ENCODE measurements around the gene SECTM1.

The SECTM1 gene

GRCh38 chr17:82327289-82327688, 6.3 kb downstream of the SECTM1 start:
- no peak for DNase-seq

DNA sequence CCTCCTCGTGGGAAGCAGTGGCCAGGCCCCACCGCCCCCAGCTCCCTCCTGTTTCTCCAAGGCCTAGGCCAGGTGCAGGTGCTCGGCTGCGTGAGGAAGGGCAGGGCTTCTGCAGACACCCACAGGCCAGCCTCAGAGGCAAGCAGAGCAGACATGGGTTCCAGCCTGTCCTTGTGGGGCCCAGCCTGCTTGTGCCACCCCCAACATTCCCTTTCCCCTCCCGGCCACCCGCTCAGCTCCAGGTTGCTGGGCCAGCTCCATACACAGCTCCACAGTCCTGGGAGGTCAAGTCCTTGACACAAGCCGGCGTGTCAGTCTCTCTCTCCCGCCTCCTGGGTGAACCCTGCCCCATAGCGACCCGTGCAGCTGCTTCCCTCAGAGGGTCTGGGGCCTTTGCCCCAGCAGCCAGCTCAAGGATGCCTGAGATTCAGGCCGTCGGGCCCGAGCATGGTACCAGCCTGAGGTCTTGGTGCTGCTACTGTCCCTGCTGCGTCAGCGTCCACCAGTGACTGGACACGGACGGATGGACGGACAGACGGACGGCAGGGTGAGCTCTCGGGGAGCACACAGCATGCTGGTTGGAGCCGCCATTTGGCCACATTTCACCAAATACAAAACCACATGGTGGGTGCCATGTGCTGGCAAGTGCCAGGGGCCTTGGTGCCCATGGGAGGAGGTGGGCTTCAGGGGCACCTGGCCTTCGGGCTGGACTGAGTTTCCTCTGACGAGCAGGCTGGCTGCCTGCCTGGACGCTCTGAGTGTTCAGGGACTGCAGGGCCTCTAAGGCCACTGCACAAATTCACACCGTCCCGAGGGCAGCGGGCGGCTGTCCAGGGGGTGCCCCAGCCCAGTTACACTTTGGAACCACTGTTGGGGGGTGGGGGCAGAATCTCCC, 8.0 kb downstream of the SECTM1 start:
- no peak for DNase-seq

- DNase-seq = no peak
Observed at GRCh38 chr17:82324566-82325285, 8.8 kb downstream of the SECTM1 start.

GRCh38 chr17:82323514-82324234, 9.9 kb downstream of the SECTM1 start:
- DNase-seq = no peak

GRCh38 chr17:82322526-82323453, 10.8 kb downstream of the SECTM1 start:
- no peak for DNase-seq

GRCh38 chr17:82321947-82322466, 11.6 kb downstream of the SECTM1 start:
- no peak for DNase-seq

DNA sequence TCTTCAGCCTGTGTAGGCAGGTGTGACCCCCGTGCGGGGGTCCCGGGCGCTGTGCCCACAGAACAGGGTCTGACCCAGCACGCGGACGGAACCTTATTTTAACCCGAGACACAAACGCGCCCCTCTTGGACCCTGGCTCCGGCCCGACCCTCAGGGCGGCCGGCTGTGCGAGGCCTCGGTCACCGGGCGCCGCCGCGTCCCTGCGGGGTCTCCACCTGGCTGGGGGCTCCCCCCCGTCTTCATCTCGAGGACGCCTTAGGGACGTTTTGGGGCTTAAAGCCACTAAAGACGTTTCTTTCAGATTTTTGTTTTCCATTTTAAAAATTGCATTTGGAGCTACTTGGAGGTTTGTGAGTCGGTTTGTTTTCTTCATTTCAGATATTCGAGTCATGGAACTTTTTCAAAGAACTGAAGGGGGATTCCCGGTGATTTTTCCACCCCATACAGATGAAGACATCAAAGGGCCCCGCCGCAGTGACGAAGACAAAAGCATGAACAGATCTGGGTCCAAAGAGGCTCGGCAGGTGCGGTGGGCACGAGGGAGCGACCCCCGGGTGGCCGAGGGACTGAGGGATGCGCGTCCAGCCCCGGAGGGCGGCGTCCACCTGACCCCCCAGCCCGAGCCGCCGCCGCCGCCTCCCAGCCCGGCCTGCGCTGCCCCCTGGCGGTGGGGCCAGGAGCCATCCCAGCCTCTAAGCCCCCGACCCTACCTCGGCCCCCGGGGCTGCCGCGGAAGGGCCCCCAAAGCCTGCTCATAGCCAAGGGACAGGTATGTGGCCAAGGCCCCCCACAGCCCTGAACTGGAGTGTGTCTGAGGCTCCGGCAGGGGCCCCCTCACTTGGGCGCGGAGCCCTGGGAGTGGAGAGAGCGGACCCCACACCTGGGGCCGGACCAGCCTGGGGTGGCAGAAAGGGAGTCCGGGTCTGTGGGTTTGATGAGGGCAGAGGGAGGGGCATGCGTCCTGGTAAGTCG, 12.3 kb downstream of the SECTM1 start:
- no peak for DNase-seq

DNA sequence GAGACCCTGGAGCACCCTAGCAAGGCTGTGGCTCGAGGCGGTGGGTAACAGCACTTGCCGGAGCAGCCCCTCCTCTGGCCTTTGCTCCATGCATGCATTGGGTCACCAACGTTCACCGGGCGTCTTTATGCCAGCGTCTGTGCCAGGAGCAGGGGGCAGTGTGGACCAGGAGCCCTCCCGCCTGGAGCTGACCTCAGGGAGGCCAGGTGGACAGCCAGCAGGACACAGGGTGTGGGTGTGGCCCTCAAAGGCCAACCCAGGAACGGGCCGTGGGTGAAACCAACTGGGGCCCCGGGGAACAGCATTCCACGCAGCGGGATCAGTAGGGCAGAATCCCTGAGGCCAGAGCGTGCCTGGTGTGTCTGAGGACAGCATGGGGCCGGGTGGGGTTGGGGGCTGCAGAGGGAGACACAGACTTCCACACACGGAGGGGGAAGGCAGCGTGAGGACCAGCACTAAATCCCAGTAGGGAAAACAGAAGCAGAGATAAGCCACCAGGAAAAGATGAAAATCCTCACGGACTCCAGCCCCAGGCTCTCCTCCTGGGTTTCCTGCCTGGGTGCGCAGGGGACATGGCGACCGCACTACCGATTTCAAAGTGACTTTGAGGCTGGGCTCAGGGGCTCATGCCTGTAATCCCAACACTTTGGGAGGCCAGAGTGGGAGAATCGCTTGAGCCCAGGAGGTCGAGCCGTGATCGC, 13.3 kb downstream of the SECTM1 start:
- no peak for DNase-seq

GRCh38 chr17:82319619-82320062, 13.9 kb downstream of the SECTM1 start:
- no peak for DNase-seq

DNA sequence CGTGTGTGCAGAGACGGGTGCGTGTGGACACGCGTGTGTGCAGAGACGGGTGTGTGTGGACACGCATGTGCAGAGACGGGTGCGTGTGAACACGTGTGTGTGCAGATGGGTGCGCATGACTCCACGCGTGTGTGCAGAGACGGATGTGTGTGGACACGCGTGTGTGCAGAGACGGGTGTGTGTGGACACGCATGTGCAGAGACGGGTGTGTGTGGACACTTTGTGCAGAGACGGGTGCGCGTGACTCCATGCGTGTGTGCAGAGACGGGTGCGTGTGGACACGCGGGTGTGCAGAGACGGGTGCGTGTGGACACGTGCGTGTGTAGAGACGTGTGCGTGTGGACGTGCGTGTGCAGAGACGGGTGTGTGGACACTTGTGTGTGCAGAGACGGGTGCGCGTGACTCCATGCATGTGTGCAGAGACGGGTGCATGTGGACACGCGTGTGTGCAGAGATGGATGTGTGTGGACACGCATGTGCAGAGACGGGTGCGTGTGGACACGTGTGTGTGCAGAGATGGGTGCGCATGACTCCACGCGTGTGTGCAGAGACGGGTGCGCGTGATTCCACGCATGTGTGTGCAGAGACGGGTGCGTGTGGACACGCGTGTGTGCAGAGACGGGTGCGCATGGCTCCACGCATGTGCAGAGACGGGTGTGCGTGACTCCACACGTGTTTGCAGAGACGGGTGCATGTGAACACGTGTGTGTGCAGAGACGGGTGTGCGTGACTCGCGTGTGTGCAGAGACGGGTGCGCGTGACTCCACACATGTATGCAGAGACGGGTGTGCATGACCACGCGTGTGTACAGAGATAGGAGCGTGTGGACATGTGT, 14.6 kb downstream of the SECTM1 start:
- DNase-seq = no peak

DNA sequence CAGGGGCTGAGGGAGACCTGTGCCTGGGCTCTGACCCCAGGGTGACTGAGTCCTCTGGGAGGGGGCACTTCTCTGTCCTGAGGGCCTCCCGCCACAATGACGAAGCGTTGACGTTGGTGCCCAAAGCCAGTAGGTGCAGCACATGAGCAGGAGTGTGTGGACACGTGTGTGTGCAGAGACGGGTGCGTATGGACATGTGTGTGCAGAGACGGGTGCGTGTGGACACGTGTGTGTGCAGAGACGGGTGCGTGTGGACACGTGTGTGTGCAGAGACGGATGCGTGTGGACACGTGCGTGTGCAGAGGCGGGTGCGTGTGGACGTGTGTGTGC, 15.4 kb downstream of the SECTM1 start:
- no peak for DNase-seq

GRCh38 chr17:82317394-82318168, 16.0 kb downstream of the SECTM1 start, which contains the start of gene CD7:
Gene CD7 (minus strand): TSS chr17:82317608. CDS start chr17:82317495, 113 bp downstream.
- no peak for DNase-seq

DNA sequence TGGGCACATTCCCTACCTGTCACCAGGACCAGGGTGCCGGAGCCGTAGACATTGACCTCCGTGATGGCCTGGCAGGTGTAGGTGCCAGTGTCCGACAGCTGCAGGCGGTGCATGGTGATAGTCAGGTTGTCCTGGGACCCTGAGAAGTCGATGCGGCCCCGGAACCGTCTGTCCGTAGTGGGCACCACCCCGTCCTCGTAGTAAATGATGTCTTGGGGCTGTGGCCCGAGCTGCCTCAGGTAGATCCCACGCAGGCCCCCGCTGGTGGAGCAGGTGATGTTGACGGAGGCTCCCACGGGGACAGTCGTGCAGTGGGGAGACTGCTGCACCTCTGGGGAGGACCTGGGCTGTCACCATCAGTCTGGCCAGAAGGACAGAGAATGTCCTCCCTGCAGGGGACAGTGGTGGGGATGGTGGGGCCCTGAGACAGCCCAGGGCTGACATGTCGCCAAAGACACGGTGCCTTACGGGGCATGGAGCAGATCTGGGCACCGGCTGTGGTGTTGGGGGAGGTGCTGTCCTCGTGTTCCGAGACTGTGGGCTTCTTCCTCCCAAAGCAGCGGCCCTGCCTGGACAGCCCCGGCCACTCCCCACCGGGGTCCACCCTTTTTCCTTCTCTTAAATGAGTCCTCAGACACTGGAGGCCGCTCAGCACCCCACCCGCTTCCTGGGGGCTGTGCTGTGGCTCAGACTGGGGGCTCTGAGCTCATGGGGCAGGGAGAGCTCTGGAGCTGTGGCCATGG, 16.7 kb downstream of the SECTM1 start:
- DNase-seq = no peak

DNA sequence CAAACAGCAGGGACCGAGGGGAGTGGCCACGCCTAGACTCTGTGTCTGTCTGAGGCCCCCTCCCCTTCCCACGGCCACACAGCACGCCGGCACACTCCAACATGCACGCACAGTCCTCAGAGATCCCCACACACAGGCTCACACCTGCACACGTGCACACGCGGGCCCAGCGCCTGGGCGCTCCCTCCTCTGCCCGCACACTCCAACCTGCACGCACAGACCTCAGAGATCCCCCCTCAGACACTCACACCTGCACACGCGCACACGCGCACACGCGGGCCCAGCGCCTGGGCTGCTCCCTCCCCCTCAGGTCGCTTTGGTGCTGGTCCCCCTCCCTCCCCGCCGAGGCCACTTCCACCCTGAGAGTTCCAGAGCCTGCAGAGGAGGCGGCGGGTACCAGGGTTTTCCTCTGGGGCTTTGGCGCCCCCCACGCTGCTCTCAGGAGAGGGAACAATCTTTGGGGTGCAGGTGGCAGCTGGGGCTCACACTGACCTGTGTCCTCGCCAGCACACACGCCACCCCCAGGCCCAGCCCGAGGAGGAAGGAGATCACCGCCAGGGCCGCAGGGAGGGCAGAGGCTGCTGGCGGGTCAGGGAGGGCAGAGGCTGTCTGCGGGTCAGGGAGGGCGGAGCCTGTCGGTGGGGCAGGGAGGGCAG, 17.7 kb downstream of the SECTM1 start:
- no peak for DNase-seq

DNA sequence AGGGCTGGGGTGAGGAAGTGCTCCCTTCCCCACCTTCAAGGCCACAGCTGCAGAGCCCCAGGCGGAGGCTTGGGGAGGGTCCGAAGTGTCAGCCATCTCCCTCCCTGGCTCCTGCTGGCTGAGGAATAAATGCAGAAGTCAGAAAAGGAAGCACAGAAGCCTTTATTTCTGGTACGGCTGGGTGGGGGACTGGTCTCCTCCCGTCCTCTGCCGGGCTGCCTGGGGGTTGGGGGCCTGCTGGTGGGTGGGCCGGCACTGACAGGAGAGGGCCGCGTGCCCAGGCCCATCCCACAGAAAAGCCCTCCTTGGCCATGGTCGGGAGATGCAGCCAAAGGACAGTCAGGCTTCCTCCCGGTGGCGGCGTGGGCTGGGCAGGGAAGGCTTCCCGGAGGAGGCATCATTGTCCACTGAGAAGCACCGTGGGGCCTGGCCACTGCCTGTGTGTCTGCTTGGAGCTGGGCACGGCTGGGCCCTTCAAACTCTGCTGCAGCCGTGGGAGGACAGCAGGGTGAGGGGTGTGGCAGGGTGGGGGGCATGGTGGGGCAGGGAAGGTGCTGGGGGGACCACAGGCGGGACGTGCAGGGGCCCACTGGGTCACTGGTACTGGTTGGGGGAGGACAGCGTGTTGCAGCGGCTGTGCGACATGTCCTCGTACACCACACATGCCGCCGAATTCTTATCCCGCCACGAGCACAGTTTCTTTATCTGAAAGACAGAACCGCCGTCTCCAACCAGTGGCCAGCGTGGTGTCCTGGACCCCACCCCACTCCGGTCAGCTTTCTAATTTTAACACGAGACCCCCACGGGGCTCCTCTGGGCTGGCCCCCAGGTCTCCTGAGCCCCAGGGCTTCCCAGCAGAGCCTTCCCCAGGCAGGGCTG, 18.6 kb downstream of the SECTM1 start:
- no peak for DNase-seq
